ENCODE measurements around the gene EIF2AK3. TPM values are rescaled to one million over a fixed set of nuclear protein-coding genes. Genes with fewer than 3 reads are reported as not detected.

The EIF2AK3 gene
- polyA plus RNA-seq, 1 of the 3 experiments (the other 2 are of a cell fraction): 2.2 TPM

DNA sequence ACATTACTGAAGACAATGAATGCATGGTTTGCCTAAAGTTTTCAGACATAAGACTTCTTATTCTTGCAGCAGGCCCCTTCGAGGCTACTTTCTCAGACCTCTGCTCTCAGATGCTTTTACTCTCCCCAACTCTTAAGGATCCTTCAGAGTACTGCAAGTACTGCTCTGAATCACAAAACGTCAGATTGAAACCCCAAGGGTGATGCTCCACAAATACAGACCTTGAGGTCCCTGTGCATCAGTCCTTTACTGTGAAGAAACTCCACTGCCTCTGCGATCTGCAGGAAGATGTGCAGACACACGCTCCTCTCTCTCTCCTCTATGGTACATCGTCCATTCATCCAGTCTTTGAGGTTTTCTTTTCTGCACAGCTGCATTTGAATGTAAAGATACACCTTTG, 52.8 kb downstream of the EIF2AK3 start:
- H3K27ac ChIP-seq (ENCODE audit: low read depth in 2 of 2, low read length in 1 of 2): no peak overlapping the region; a peak in 2 of 4 replicates
- no peaks in the 10 kb centered on the region for H3K27me3 ChIP-seq (ENCODE audit: insufficient read depth)
- no peaks in the 10 kb centered on the region for H3K9me3 ChIP-seq
- no peaks in the 10 kb centered on the region for H3K9me2 ChIP-seq
- 0 out of 4 replicates have a peak, but pooled peaks cover 0 to 5% of the 10 kb centered on the region in 2 experiments for H3K4me1 ChIP-seq (ENCODE audit: control insufficient read depth in 1 of 2, insufficient read depth in 2 of 2, low read depth in 1 of 2, low read length in 1 of 2)
- no peak for DNase-seq
- H3K79me2 ChIP-seq (ENCODE audit: insufficient read depth): no peaks in the 10 kb centered on the region; the same call in 1 of the 2 replicates
- CTCF ChIA-PET: interaction anchor here (2.9 kb wide), 1 partner anchor 97 kb away, joined by 12 read pairs; no protein-coding TSS in a partner anchor
- no peak overlapping the region for H3K9ac ChIP-seq
- H3K4me2 ChIP-seq: no peak overlapping the region
- H3K4me3 ChIP-seq (ENCODE audit: low read depth in 2 of 2, low read length in 1 of 2): no peak overlapping the region
- H3F3A ChIP-seq (replicated peaks; ENCODE audit: insufficient read depth): peaks cover 3% of the 10 kb centered on the region
- POLR2A ChIA-PET: no interaction called here
- H4K20me1 ChIP-seq (ENCODE audit: insufficient read depth): no peaks in the 10 kb centered on the region
- peaks cover 59 to 70% of the 10 kb centered on the region in 2 experiments for H3K36me3 ChIP-seq (replicated peaks in 1 of 2; ENCODE audit: control insufficient read depth in 1 of 2, insufficient read depth in 2 of 2, low read length in 1 of 2)
- WGBS (ENCODE audit: low lambda C conversion rate): 91% methylated on average over 5 of the region's 5 CpGs
- TF ChIP-seq TAF1 (IDR thresholded peaks at IDR 0.05; ENCODE audit: borderline replicate concordance, low read depth, low read length) (no peak), POLR2AphosphoS5 (IDR thresholded peaks at IDR 0.05; ENCODE audit: low read depth, low read length) (no peak), FOXM1 (IDR thresholded peaks at IDR 0.05; ENCODE audit: low read depth) (no peak), TCF12 (IDR thresholded peaks at IDR 0.05) (no peak), EZH2phosphoT487 (IDR thresholded peaks at IDR 0.05; ENCODE audit: borderline replicate concordance, low read depth) (no peak), MEF2A (IDR thresholded peaks at IDR 0.05; ENCODE audit: borderline replicate concordance, low read depth) (no peak), GABPA (IDR thresholded peaks at IDR 0.05; ENCODE audit: low read depth) (no peak), RFX5 (IDR thresholded peaks at IDR 0.05; ENCODE audit: low read length) (no peak)
- TF ChIP-seq, protein P1, sequence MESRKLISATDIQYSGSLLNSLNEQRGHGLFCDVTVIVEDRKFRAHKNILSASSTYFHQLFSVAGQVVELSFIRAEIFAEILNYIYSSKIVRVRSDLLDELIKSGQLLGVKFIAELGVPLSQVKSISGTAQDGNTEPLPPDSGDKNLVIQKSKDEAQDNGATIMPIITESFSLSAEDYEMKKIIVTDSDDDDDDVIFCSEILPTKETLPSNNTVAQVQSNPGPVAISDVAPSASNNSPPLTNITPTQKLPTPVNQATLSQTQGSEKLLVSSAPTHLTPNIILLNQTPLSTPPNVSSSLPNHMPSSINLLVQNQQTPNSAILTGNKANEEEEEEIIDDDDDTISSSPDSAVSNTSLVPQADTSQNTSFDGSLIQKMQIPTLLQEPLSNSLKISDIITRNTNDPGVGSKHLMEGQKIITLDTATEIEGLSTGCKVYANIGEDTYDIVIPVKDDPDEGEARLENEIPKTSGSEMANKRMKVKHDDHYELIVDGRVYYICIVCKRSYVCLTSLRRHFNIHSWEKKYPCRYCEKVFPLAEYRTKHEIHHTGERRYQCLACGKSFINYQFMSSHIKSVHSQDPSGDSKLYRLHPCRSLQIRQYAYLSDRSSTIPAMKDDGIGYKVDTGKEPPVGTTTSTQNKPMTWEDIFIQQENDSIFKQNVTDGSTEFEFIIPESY (IDR thresholded peaks at IDR 0.05; ENCODE audit: borderline replicate concordance, low read depth): no peak
- H2AFZ ChIP-seq (ENCODE audit: low read depth): no peak overlapping the region

DNA sequence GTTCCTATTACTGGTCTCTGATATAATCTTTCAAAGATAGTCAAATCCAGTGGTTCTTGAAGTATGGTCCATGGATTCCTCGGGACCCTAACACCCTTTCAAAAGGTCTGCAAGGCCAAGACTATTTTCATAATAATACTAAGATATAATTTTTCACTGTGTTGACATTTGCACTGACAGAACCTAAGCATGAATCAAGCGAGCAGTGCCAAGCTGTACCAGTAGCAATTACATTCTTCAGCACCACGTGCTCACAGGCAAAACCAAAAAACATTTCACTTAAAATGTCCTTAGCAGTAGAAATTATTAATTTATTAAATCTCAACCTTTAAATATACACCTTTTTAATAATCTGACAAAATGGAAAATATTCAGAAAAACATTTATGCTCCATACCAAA, 59.1 kb downstream of the EIF2AK3 start:
- Histone ChIP-seq H3K4me3 (ENCODE audit: low read depth in 2 of 2, low read length in 1 of 2) (no peak overlapping the region), H3K4me2 (no peak overlapping the region), H3K27me3 (ENCODE audit: insufficient read depth) (no peaks in the 10 kb centered on the region), H3F3A (replicated peaks; ENCODE audit: insufficient read depth) (peaks cover 5% of the 10 kb centered on the region), H3K9me2 (no peaks in the 10 kb centered on the region), H3K9me3 (no peaks in the 10 kb centered on the region), H3K9ac (no peak overlapping the region), H2AFZ (ENCODE audit: low read depth) (no peak overlapping the region), H3K79me2 (ENCODE audit: insufficient read depth) (no peaks in the 10 kb centered on the region; the same call in 1 of the 2 replicates), H4K20me1 (ENCODE audit: insufficient read depth) (no peaks in the 10 kb centered on the region), H3K27ac (ENCODE audit: low read depth in 2 of 2, low read length in 1 of 2) (no peak overlapping the region), H3K4me1 (ENCODE audit: control insufficient read depth in 1 of 2, insufficient read depth in 2 of 2, low read depth in 1 of 2, low read length in 1 of 2) (no peaks in the 10 kb centered on the region; a peak in 1 of 4 replicates), H3K36me3 (replicated peaks in 1 of 2; ENCODE audit: control insufficient read depth in 1 of 2, insufficient read depth in 2 of 2, low read length in 1 of 2) (peaks cover 31 to 51% of the 10 kb centered on the region in 2 experiments)
- WGBS (ENCODE audit: low lambda C conversion rate): 95% methylated on average over 3 of the region's 3 CpGs
- DNase-seq: no peak
- CTCF ChIA-PET: interaction anchor here (1.5 to 2.5 kb wide), 2 partner anchors 104 kb away, joined by 5 to 10 read pairs; no protein-coding TSS in a partner anchor
- POLR2A ChIA-PET: no interaction called here
- TF ChIP-seq FOSL2 (IDR thresholded peaks at IDR 0.05; ENCODE audit: borderline replicate concordance, low read depth): no peak
- no peak for TF ChIP-seq MEF2A (IDR thresholded peaks at IDR 0.05; ENCODE audit: borderline replicate concordance, low read depth)
- no peak for TF ChIP-seq CHD2 (IDR thresholded peaks at IDR 0.05; ENCODE audit: low read length, partially characterized antibody)
- TF ChIP-seq GATA2 (CRISPR knock-in tag; IDR thresholded peaks at IDR 0.05): no peak
